ENCODE data around the gene NUDC.

- TF ChIP-seq CTCF (IDR thresholded peaks at IDR 0.05) (no peak), POLR2A (IDR thresholded peaks at IDR 0.05) (no peak)
These were observed 50.0 kb downstream of the NUDC start for GRCh38 chr1:26971590-26971989.

Measured in vagina (tissue), 2 donors.